ENCODE results near the gene TUBD1.

- TF ChIP-seq POLR2A (IDR thresholded peaks at IDR 0.05) (no peak), CTCF (IDR thresholded peaks at IDR 0.05) (no peak)
Observed at GRCh38 chr17:59838052-59838916, 54.5 kb downstream of the TUBD1 start.
